HepG2 (cell line): ENCODE results near the gene WDR62.

ENCODE experiments used
- CBFB ChIP-seq: sonication (generic); formaldehyde crosslinking; IDR thresholded peaks from 2 replicates; pipeline ENCODE4 v1.4.0; 2020; ENCODE audit warnings: missing genetic modification reagents
- MAFG ChIP-seq: sonication (generic); formaldehyde crosslinking; IDR thresholded peaks from 2 replicates; pipeline ENCODE4 v1.5.1; 2020; ENCODE audit warnings: mild to moderate bottlenecking, missing genetic modification reagents
- NCOA1 ChIP-seq: sonication (generic); formaldehyde crosslinking; IDR thresholded peaks from 2 replicates; pipeline ENCODE4 v1.9.0; 2021; ENCODE audit warnings: missing genetic modification reagents
- NFRKB ChIP-seq: fragments of 450-650 bp; IDR thresholded peaks from 2 replicates; pipeline ENCODE4 v1.6.1; 2017
- PAX8 ChIP-seq: sonication (generic); formaldehyde crosslinking; IDR thresholded peaks from 2 replicates; pipeline ENCODE4 v1.8.0; 2022; ENCODE audit warnings: mild to moderate bottlenecking, missing genetic modification reagents, borderline replicate concordance
- POLR2A ChIP-seq, 2 experiments: IDR thresholded peaks; 2 replicates each; pipeline ENCODE4 v1.6.1; 2011; ENCODE audit warnings: low read depth in 2 of 2, low read length in 2 of 2, mild to moderate bottlenecking in 1 of 2, moderate library complexity in 1 of 2; ENCODE audit not compliant: insufficient read depth in 1 of 2
- ZFP90 ChIP-seq: sonication (generic); formaldehyde crosslinking; IDR thresholded peaks from 2 replicates; pipeline ENCODE4 v1.8.0; 2022; ENCODE audit warnings: missing genetic modification reagents, mild to moderate bottlenecking, inconsistent platforms, borderline replicate concordance
- ZNF335 ChIP-seq: sonication (generic); formaldehyde crosslinking; IDR thresholded peaks from 2 replicates; pipeline ENCODE4 v1.4.0; 2020; ENCODE audit warnings: missing genetic modification reagents
- ZNF652 ChIP-seq: IDR thresholded peaks from 2 replicates; pipeline ENCODE4 v1.6.1; 2016; ENCODE audit warnings: low read depth, borderline replicate concordance
- TF ChIP-seq, protein P1 (sequence below): sonication (generic); formaldehyde crosslinking; IDR thresholded peaks from 2 replicates; pipeline ENCODE4 v1.5.0; 2020; ENCODE audit warnings: mild to moderate bottlenecking, missing genetic modification reagents, moderate library complexity
- TF ChIP-seq, protein P2 (sequence below): sonication (generic); formaldehyde crosslinking; IDR thresholded peaks from 2 replicates; pipeline ENCODE4 v1.4.0; 2020; ENCODE audit warnings: missing genetic modification reagents, borderline replicate concordance
- TF ChIP-seq, protein P3 (sequence below): sonication (generic); formaldehyde crosslinking; IDR thresholded peaks from 2 replicates; pipeline ENCODE4 v1.9.0; 2022; ENCODE audit warnings: missing genetic modification reagents, mild to moderate bottlenecking, borderline replicate concordance

DNA sequence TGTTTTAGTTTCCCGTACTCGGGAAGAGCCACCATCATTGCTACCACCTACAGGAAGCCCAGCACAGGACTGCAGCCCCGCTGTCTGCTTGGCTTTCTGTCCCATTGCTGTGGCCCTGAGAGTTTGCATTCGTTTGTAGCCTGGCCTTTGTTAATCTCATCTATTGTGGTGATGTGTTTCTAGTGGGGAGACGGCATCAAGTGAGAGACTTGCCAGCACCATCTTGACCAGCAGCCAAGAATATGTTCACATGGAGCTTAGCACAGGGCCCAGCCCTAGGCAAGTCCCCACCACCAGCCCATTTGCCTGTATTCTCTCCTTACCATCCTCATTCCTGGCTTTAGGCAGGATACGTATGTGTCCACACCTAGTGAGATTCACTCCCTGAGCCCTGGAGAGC, 39.0 kb downstream of the WDR62 start:
- TF ChIP-seq NFRKB: no peak
- no peak for TF ChIP-seq PAX8 (CRISPR knock-in tag)
- no peak for TF ChIP-seq CBFB (CRISPR knock-in tag)
- TF ChIP-seq, protein P1, sequence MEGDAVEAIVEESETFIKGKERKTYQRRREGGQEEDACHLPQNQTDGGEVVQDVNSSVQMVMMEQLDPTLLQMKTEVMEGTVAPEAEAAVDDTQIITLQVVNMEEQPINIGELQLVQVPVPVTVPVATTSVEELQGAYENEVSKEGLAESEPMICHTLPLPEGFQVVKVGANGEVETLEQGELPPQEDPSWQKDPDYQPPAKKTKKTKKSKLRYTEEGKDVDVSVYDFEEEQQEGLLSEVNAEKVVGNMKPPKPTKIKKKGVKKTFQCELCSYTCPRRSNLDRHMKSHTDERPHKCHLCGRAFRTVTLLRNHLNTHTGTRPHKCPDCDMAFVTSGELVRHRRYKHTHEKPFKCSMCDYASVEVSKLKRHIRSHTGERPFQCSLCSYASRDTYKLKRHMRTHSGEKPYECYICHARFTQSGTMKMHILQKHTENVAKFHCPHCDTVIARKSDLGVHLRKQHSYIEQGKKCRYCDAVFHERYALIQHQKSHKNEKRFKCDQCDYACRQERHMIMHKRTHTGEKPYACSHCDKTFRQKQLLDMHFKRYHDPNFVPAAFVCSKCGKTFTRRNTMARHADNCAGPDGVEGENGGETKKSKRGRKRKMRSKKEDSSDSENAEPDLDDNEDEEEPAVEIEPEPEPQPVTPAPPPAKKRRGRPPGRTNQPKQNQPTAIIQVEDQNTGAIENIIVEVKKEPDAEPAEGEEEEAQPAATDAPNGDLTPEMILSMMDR (CRISPR knock-in tag): no peak
- no peak for TF ChIP-seq POLR2A (IDR thresholded peaks at IDR 0.05; ENCODE audit: insufficient read depth in 1 of 2, low read depth in 2 of 2, low read length in 2 of 2)
- TF ChIP-seq, protein P2, sequence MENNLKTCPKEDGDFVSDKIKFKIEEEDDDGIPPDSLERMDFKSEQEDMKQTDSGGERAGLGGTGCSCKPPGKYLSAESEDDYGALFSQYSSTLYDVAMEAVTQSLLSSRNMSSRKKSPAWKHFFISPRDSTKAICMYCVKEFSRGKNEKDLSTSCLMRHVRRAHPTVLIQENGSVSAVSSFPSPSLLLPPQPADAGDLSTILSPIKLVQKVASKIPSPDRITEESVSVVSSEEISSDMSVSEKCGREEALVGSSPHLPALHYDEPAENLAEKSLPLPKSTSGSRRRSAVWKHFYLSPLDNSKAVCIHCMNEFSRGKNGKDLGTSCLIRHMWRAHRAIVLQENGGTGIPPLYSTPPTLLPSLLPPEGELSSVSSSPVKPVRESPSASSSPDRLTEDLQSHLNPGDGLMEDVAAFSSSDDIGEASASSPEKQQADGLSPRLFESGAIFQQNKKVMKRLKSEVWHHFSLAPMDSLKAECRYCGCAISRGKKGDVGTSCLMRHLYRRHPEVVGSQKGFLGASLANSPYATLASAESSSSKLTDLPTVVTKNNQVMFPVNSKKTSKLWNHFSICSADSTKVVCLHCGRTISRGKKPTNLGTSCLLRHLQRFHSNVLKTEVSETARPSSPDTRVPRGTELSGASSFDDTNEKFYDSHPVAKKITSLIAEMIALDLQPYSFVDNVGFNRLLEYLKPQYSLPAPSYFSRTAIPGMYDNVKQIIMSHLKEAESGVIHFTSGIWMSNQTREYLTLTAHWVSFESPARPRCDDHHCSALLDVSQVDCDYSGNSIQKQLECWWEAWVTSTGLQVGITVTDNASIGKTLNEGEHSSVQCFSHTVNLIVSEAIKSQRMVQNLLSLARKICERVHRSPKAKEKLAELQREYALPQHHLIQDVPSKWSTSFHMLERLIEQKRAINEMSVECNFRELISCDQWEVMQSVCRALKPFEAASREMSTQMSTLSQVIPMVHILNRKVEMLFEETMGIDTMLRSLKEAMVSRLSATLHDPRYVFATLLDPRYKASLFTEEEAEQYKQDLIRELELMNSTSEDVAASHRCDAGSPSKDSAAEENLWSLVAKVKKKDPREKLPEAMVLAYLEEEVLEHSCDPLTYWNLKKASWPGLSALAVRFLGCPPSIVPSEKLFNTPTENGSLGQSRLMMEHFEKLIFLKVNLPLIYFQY (CRISPR knock-in tag): no peak
- TF ChIP-seq MAFG (CRISPR knock-in tag): no peak
- TF ChIP-seq ZNF652 (CRISPR knock-in tag): no peak
- TF ChIP-seq ZNF335: no peak
- TF ChIP-seq, protein P3, sequence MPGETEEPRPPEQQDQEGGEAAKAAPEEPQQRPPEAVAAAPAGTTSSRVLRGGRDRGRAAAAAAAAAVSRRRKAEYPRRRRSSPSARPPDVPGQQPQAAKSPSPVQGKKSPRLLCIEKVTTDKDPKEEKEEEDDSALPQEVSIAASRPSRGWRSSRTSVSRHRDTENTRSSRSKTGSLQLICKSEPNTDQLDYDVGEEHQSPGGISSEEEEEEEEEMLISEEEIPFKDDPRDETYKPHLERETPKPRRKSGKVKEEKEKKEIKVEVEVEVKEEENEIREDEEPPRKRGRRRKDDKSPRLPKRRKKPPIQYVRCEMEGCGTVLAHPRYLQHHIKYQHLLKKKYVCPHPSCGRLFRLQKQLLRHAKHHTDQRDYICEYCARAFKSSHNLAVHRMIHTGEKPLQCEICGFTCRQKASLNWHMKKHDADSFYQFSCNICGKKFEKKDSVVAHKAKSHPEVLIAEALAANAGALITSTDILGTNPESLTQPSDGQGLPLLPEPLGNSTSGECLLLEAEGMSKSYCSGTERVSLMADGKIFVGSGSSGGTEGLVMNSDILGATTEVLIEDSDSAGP (CRISPR knock-in tag): no peak
- no peak for TF ChIP-seq NCOA1 (CRISPR knock-in tag)
- TF ChIP-seq ZFP90 (CRISPR knock-in tag): no peak
